DMS153 treated with DMSO at 0.1 percent for 48 hours (cell line): ENCODE measurements around the gene CSF1R.
"Not testable (repeated sequence)": the region's sequence is repeated elsewhere in the genome, so short reads cannot be mapped to it uniquely, and the experiment has no call there.

Source experiments
- DNase-seq: peaks from one replicate; lab custom pipeline; 2025; ENCODE audit not compliant: unreplicated experiment; lab: John Stamatoyannopoulos, UW

The CSF1R gene

GRCh38 chr5:150056075-150056443, 30.3 kb downstream of the CSF1R start:
- DNase-seq, result no peak

GRCh38 chr5:150055326-150056074, 30.9 kb downstream of the CSF1R start:
- no peak for DNase-seq

GRCh38 chr5:150054569-150054968, 31.8 kb downstream of the CSF1R start:
- DNase-seq, result no peak

- DNase-seq, result no peak
These were observed 32.5 kb downstream of the CSF1R start for GRCh38 chr5:150053713-150054392.

- no peak for DNase-seq
These were observed 33.2 kb downstream of the CSF1R start for GRCh38 chr5:150052956-150053712.

GRCh38 chr5:150052226-150052955, 34.0 kb downstream of the CSF1R start:
- no peak for DNase-seq

GRCh38 chr5:150051657-150052195, 34.6 kb downstream of the CSF1R start:
- no peak for DNase-seq

GRCh38 chr5:150050172-150050811, 36.1 kb downstream of the CSF1R start:
- not testable (repeated sequence) for DNase-seq

- DNase-seq, result no peak
These were observed 40.3 kb downstream of the CSF1R start for GRCh38 chr5:150046031-150046430.

GRCh38 chr5:150045549-150045948, 40.8 kb downstream of the CSF1R start:
- no peak for DNase-seq

GRCh38 chr5:150044712-150045111, 41.6 kb downstream of the CSF1R start:
- DNase-seq, result no peak

- no peak for DNase-seq
These were observed 42.0 kb downstream of the CSF1R start for GRCh38 chr5:150044329-150044681.

GRCh38 chr5:150043657-150044328, 42.6 kb downstream of the CSF1R start:
- DNase-seq, result no peak

- no peak for DNase-seq
These were observed 43.9 kb downstream of the CSF1R start for GRCh38 chr5:150042459-150042858.

GRCh38 chr5:150038547-150038946, 47.8 kb downstream of the CSF1R start:
- DNase-seq, result no peak

- DNase-seq, result no peak
These were observed 49.8 kb downstream of the CSF1R start for GRCh38 chr5:150036513-150036912.

- no peak for DNase-seq
These were observed 51.0 kb downstream of the CSF1R start for GRCh38 chr5:150035139-150035895.

- no peak for DNase-seq
These were observed 51.7 kb downstream of the CSF1R start for GRCh38 chr5:150034662-150035061.

GRCh38 chr5:150033334-150033733, 53.0 kb downstream of the CSF1R start:
- no peak for DNase-seq
